Measurements from ENCODE around the gene TXNDC12.
A peak's percentile ranks its signal among the peaks of the same experiment; 100 is the strongest.
"Not testable (repeated sequence)": the region's sequence is repeated elsewhere in the genome, so short reads cannot be mapped to it uniquely, and the experiment has no call there.

TXNDC12 gene

GRCh38 chr1:52055066-52055865 is at the start of gene TXNDC12:
TXNDC12 (minus strand) TSS chr1:52055191; CDS start chr1:52055096, 95 bp downstream.
- peak; percentile 95 for DNase-seq (ENCODE audit: low spot score)

- DNase-seq (ENCODE audit: low spot score): no peak
Measured at GRCh38 chr1:52102336-52103013, 47.5 kb upstream of the TXNDC12 start.

- no peak for DNase-seq (ENCODE audit: low spot score)
Measured at GRCh38 chr1:52098139-52098871, 43.3 kb upstream of the TXNDC12 start.

- DNase-seq (ENCODE audit: low spot score): no peak
Measured at GRCh38 chr1:52096216-52096615, 41.2 kb upstream of the TXNDC12 start.

- DNase-seq (ENCODE audit: low spot score): not testable (repeated sequence)
Measured at GRCh38 chr1:52094300-52094699, 39.3 kb upstream of the TXNDC12 start.

- not testable (repeated sequence) for DNase-seq (ENCODE audit: low spot score)
Measured at GRCh38 chr1:52087892-52088291, 32.9 kb upstream of the TXNDC12 start.

- DNase-seq (ENCODE audit: low spot score): no peak
Measured at GRCh38 chr1:52080014-52080415, 25.0 kb upstream of the TXNDC12 start.

GRCh38 chr1:52077277-52077676 is 22.3 kb upstream of the TXNDC12 start:
- DNase-seq (ENCODE audit: low spot score): not testable (repeated sequence)

GRCh38 chr1:52072291-52072690 is 17.3 kb upstream of the TXNDC12 start:
- no peak for DNase-seq (ENCODE audit: low spot score)

- no peak for DNase-seq (ENCODE audit: low spot score)
Measured at GRCh38 chr1:52070704-52071103, 15.7 kb upstream of the TXNDC12 start.

GRCh38 chr1:52063192-52063591 is 8.2 kb upstream of the TXNDC12 start:
- DNase-seq (ENCODE audit: low spot score): no peak

- DNase-seq (ENCODE audit: low spot score): no peak
Measured at GRCh38 chr1:52060822-52061221, 5.8 kb upstream of the TXNDC12 start.

- DNase-seq (ENCODE audit: low spot score): no peak
Measured at GRCh38 chr1:52059888-52060287, 4.9 kb upstream of the TXNDC12 start.

GRCh38 chr1:52059321-52059720 is 4.3 kb upstream of the TXNDC12 start:
- no peak for DNase-seq (ENCODE audit: low spot score)

- DNase-seq (ENCODE audit: low spot score): peak; percentile 8
Measured at GRCh38 chr1:52057876-52058415, 3.0 kb upstream of the TXNDC12 start.

GRCh38 chr1:52057255-52057654 is 2.3 kb upstream of the TXNDC12 start:
- DNase-seq (ENCODE audit: low spot score): peak; percentile 23

- DNase-seq (ENCODE audit: low spot score): no peak
Measured at GRCh38 chr1:52056937-52057231, 1.9 kb upstream of the TXNDC12 start.

- DNase-seq (ENCODE audit: low spot score): peak; percentile 94
Measured at GRCh38 chr1:52056163-52056936, 1.4 kb upstream of the TXNDC12 start, which contains the start of gene BTF3L4. BTF3L4 (plus strand) TSS chr1:52056295; CDS start chr1:52059848, 3,553 bp downstream.

- DNase-seq (ENCODE audit: low spot score): no peak
Measured at GRCh38 chr1:52055866-52056162, 823 bp upstream of the TXNDC12 start.

- peak; percentile 6 for DNase-seq (ENCODE audit: low spot score)
Measured at GRCh38 chr1:52054496-52055065, 410 bp downstream of the TXNDC12 start.

- no peak for DNase-seq (ENCODE audit: low spot score)
Measured at GRCh38 chr1:52053862-52054261, 1.1 kb downstream of the TXNDC12 start.

- DNase-seq (ENCODE audit: low spot score): not testable (repeated sequence)
Measured at GRCh38 chr1:52049337-52049736, 5.7 kb downstream of the TXNDC12 start.
